ENCODE data around the gene GOPC.
A peak's percentile ranks its signal among the peaks of the same experiment; 100 is the strongest.
"Not testable (repeated sequence)": the region's sequence is repeated elsewhere in the genome, so short reads cannot be mapped to it uniquely, and the experiment has no call there.

Gene GOPC

DNA sequence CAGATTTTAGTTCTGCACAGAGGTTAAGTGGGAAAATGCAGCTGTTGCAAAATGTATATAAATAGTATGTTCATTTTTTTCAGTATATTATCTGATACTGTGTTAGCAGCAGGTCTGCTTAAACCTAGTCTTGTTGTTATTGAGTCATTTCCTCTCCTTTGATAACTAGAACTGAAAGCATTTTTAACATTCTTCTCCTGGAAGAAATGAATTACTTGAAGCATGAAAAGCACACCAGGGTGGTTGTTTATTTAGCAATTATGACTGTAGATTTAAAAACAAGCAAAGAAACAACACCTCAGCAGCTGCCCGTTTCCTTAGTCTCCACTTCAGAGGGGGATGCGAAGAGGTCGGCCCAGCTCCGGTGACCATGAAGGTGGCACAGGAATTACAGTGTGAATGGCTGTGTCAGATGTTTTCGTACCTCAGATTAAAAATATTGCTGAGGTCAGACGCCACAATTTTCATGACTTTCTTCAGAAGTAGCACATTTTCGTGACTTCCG lies 53.5 kb downstream of the GOPC start:
- DNase-seq, result no peak

DNA sequence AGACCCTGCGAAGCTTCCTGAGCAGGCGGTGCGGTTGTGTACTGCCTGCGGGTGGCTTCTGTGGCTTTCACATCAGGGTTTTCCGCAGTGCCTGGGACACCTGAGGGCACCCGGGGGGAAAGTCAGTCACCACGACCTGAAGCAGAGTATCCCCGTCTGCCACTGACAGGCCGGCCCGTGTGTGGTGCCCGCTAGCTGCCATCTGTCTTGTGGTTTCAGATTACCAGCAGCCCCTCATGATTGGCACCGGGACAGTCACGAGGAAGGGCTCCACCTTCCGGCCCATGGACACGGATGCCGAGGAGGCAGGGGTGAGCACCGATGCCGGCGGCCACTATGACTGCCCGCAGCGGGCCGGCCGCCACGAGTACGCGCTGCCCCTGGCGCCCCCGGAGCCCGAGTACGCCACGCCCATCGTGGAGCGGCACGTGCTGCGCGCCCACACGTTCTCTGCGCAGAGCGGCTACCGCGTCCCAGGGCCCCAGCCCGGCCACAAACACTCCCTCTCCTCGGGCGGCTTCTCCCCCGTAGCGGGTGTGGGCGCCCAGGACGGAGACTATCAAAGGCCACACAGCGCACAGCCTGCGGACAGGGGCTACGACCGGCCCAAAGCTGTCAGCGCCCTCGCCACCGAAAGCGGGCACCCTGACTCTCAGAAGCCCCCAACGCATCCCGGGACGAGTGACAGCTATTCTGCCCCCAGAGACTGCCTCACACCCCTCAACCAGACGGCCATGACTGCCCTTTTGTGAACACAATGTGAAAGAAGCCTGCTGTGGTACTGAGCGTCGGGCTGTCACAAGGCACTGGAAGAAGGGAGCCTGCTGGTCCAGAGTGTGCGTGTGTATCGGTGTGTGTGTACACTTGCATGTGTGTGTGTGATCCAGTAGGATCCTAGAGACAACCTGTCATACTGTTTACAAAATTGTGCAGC lies 54.4 kb downstream of the GOPC start:
- peak; percentile 54 for DNase-seq

- no peak for DNase-seq
These were observed 55.6 kb downstream of the GOPC start for GRCh38 chr6:117546674-117547073.

DNA sequence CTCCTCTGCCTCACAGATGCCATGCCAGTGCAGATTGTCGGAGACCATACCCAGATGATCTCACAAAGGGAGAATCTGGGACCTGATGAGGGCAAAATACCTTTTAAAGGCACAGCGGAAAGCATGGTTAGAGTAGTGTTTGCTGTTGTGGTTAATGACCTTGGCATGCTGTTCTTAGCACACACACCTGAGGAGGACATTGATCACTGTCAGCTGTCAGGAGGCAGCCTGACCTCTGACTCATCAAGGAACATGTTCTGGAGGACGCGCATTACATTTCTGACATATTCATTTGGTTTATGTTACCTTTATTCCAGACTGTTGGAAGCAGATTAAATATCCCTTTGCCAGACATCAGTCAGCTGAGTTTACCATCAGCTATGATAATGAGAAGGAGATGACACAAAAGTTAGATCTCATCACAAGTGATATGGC lies 57.1 kb downstream of the GOPC start:
- no peak for DNase-seq

DNA sequence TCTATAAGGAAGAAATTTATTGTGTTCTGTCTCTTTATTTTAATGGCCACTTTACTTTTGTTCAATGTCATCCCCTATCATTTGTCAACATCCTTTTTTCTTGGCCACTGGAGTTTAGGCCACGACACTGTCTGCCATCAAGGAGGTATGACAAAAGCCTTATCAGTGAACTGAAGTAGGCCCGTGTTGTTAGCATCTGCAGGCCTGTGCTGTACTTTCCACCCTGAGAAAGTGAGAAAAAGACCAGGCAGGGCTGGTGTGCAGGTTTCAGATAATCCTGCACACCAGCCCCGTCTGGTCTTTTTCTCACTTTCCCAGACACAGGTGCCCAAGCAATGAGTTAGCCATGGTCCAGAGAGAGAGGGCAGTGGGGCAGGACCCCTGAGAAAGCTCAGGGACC lies 57.6 kb downstream of the GOPC start:
- no peak for DNase-seq

DNA sequence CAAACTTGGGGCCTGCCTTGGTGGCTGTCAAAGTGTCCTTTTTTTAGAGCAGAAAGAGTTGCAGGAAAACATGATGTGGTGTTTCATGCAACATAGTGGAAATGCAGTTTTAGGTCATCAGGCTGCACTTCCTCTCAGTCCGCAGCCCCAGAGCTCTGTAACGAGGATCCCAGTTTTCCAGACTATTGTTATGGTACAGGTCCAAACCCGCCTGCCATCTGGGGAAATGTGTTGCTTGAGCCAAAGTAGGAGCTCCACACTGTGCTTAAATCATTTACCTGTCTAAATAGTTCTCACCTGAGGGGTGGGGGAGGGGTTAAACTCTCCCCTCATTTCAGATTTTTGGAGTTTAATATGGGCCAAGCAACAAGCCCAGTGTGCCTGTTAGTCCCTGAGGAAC lies 59.8 kb downstream of the GOPC start:
- peak; percentile 59 for DNase-seq

DNA sequence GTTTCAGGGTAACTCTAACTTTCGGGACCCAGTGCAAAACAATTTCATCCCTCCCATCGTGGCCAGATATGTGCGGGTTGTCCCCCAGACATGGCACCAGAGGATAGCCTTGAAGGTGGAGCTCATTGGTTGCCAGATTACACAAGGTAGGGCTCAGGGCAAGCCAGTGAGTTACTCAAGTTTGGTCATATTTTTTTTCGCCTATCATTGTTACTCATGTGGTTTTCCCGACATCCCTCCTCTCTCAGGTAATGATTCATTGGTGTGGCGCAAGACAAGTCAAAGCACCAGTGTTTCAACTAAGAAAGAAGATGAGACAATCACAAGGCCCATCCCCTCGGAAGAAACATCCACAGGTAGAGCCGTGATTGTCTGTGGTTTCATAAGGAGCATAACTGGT lies 61.6 kb downstream of the GOPC start:
- no peak for DNase-seq

DNA sequence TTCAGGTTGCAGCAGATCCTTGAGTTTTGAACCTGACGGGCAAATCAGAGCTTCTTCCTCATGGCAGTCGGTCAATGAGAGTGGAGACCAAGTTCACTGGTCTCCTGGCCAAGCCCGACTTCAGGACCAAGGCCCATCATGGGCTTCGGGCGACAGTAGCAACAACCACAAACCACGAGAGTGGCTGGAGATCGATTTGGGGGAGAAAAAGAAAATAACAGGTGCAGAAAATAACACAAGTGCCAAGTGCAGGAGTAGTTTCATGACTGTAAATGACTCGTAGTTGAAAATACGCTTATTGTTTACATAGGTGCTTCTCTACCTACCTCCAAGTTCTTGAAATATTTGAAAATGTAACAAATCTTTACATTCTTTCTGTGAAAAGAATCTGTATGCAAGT lies 63.7 kb downstream of the GOPC start:
- no peak for DNase-seq

- DNase-seq, result no peak
These were observed 66.0 kb downstream of the GOPC start for GRCh38 chr6:117536317-117536716.

DNA sequence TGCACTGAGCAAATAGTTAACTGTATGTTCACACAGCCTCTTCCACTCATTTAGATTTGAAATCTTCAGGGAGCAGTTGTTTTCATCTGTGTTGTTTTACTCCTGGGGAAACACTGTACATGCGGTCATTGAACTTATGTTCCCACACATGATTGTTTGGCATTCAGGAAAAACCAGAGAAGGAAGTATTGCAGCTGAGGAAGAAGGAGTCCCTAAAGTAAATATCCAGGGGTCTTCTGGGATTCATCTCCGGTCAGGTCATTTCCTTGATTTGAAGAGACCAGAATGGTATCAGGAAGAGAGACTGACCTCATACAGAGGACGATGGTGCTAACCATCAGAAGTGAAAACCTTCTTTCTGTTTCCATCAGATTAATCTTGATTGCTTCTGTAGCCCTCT lies 67.3 kb downstream of the GOPC start:
- DNase-seq, result no peak

GRCh38 chr6:117533775-117534174 lies 68.5 kb downstream of the GOPC start:
- DNase-seq, result no peak

- no peak for DNase-seq
These were observed 70.2 kb downstream of the GOPC start for GRCh38 chr6:117531809-117532725.

DNA sequence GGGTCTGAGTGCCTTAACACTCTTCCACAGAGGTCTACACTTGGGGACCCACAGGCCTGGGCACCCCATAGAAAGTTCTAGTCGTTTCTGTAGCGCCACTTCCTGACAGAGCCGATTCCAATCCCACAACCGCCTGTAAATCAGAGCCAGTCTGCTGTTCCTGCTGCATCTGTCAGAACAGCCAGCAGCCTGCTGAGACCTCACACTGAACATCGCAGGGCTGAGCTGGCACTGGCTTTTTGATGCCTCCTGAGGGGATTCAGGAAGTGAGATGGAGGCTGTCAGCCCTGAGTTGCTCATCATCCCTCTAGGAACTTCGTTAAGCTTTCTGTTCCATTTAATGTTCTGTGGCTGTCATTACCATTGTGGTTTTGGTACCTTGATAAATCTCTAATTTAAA lies 71.0 kb downstream of the GOPC start:
- DNase-seq, result no peak

DNA sequence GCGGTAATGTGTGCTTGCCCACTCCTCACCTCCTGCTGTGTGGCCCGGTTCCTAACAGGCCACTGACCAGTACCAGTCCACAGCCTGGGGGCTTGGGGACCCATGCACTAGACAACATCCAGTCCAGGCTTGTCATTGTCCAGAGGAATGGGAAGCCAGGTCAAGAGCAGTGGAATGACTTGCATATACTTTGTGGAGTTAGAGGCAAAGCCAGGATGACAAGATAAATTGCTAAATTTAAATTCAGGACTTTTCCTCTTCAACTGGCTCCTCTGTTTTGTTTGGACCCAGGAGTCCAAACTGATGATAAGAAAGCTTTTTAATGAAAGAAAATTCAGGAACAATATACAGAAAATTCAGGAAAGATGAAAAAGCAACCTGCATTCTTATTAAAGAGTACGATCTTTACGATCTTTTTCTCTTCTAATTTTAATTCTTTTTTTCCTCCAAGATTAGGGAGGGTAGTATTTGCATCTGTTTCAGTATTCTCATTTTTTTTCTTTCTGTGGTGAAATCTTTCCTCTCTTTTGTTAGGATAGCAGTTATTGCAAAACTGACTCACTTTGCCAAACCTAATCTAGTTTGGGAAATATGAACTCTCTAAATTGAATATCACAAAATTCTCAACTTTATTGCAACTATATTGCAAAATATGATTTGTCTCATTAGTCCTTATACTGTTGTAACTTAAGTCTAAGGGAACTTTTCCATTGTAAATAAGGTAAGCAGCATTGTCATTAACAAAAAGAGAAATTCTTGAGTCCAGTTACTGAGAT lies 71.7 kb downstream of the GOPC start:
- no peak for DNase-seq

- DNase-seq, result no peak
These were observed 76.7 kb downstream of the GOPC start for GRCh38 chr6:117525607-117526006.

GRCh38 chr6:117521791-117522502 lies 80.4 kb downstream of the GOPC start:
- DNase-seq, result no peak

- no peak for DNase-seq
These were observed 81.5 kb downstream of the GOPC start for GRCh38 chr6:117520603-117521395.

GRCh38 chr6:117518870-117519269 lies 83.4 kb downstream of the GOPC start:
- no peak for DNase-seq

- not testable (repeated sequence) for DNase-seq
These were observed 84.3 kb downstream of the GOPC start for GRCh38 chr6:117517995-117518394.

GRCh38 chr6:117515326-117515725 lies 87.0 kb downstream of the GOPC start:
- no peak for DNase-seq

DNA sequence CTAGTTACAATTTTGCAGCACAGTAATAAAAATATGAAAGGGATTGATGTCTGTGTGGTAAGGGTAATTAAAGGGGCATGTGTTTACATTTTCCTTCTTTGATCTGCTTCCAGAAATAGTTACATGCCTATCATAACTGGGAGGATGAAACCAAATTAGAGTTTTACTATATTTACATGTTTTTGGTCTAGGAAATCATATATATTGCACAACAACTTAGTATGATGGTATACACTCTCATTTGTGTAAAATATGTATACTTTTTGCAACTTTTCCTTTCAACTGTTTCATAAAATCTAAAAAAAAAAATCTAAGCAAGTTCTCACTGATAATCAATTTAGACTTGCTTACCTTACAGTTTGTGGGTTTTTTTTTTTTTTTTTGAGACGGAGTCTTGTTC lies 87.7 kb downstream of the GOPC start:
- DNase-seq, result peak; percentile 7

Measured in NCI-H1105 treated with DMSO at 0.1 percent for 48 hours (cell line).